Duodenal mucosa (tissue), 2 donors: Measurements from ENCODE around the gene SLC45A3.
"Not testable (repeated sequence)": the region's sequence is repeated elsewhere in the genome, so short reads cannot be mapped to it uniquely, and the experiment has no call there.

Experiments
- H3K27ac ChIP-seq: one replicate; pipeline ENCODE4 v1.7.0; 2013; ENCODE audit warnings: low read depth, low read length
- H3K27me3 ChIP-seq, 2 donors: one replicate each; pipeline ENCODE4 v1.7.0; 2013; ENCODE audit warnings: low read length in 2 of 2, control low read depth in 1 of 2; ENCODE audit not compliant: insufficient read depth in 2 of 2, control insufficient read depth in 1 of 2
- H3K36me3 ChIP-seq, 2 donors: one replicate each; pipeline ENCODE4 v1.7.0; 2013; ENCODE audit warnings: low read length in 2 of 2, control low read depth in 1 of 2; ENCODE audit not compliant: insufficient read depth in 2 of 2, control insufficient read depth in 1 of 2
- H3K4me1 ChIP-seq, 2 donors: one replicate each; pipeline ENCODE4 v1.7.0; 2013; ENCODE audit warnings: low read length in 2 of 2, control low read depth in 1 of 2; ENCODE audit not compliant: insufficient read depth in 2 of 2, control insufficient read depth in 1 of 2
- H3K4me3 ChIP-seq, 2 donors: one replicate each; pipeline ENCODE4 v1.7.0; 2013; ENCODE audit warnings: low read length in 2 of 2, low read depth in 1 of 2
- H3K9ac ChIP-seq, 2 donors: one replicate each; pipeline ENCODE4 v1.7.0; 2013; ENCODE audit warnings: low read length in 2 of 2, low read depth in 1 of 2
- H3K9me3 ChIP-seq, 2 donors: one replicate each; pipeline ENCODE4 v1.7.0; 2013; ENCODE audit warnings: low read length in 2 of 2, control low read depth in 1 of 2; ENCODE audit not compliant: control insufficient read depth in 1 of 2

The SLC45A3 gene, protein sequence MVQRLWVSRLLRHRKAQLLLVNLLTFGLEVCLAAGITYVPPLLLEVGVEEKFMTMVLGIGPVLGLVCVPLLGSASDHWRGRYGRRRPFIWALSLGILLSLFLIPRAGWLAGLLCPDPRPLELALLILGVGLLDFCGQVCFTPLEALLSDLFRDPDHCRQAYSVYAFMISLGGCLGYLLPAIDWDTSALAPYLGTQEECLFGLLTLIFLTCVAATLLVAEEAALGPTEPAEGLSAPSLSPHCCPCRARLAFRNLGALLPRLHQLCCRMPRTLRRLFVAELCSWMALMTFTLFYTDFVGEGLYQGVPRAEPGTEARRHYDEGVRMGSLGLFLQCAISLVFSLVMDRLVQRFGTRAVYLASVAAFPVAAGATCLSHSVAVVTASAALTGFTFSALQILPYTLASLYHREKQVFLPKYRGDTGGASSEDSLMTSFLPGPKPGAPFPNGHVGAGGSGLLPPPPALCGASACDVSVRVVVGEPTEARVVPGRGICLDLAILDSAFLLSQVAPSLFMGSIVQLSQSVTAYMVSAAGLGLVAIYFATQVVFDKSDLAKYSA

DNA sequence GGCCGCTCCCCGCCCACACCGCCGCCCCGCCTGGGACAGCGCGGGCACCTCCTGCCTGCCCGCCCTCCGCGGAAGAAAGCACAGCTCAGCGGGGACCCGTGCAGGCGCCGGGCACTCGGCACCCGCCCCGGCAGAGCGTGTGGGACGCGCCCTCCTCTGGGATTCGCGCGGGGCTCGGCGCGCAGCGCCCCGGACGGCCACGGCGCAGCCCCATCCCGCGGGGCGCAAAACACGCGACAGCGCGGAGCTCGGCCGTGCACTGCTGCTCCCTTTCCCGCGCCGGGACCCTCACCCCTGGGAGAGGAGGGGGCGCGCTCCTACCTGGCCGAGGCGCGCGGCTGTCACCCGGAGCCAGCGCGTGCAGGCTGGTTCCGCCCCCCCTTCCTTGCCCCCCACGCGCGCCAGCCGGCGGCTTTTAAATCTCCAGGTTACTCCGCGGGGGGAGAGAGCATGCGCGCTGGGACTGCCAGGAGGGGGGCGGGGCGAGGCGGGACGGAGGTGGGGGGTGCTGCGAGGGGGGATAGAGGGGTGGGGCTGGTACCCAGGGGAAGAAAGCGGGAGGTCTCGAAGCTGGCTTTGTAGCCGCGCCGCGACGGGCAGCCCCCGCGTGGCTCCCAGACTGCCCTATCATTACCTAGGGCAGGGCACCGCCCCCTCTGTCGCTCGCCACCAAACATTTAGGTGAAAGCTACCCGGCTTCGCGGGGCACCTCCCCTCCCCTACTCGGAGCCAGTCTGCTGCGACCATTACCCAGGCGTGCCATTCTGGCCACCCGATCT lies at the start of gene SLC45A3:
Gene SLC45A3, minus strand, starts transcription at position 437 of the 779 bp plus-strand sequence. CDS start 15,853 bp downstream, outside the sequence.
- Histone ChIP-seq H3K4me3 (peak within 1 kb of the TSS; percentile 67 to 80), H3K27ac (no peak within 1 kb of the TSS), H3K36me3 (no peaks in the 10 kb centered on the region), H3K9me3 (no peaks in the 10 kb centered on the region), H3K27me3 (no peaks in the 10 kb centered on the region), H3K4me1 (peaks cover 39 to 45% of the 10 kb centered on the region in 2 donors), H3K9ac (peak within 1 kb of the TSS; percentile 49 to 61)

DNA sequence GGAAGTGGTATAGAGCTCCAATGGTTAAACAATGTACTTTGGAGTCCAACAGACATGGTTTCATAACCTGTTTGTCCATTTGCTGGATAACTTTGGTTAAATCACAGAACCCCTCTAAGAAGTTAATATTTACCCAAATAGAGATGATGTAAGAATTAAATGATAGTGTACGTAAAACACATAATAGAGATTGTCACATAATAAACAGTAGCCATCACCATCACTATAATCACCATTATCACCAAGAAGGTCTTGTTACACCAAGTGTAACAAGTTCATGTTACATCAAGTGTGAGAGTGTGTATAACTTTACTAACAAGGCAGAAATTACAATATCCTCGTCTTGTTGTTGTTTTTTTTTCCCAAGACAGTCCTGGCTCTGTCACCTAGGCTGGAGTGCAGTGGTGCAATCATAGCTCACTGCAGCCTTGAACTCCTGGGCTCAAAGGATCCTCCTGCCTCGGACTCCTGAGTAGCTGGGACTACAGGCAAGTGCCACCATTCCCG lies 46.4 kb upstream of the SLC45A3 start:
- H3K9me3 ChIP-seq: no peaks in the 10 kb centered on the region
- no peak overlapping the region for H3K27ac ChIP-seq
- H3K36me3 ChIP-seq: peaks cover 2 to 22% of the 10 kb centered on the region in 2 donors
- H3K4me1 ChIP-seq: no peaks in the 10 kb centered on the region
- H3K9ac ChIP-seq: no peak overlapping the region
- H3K4me3 ChIP-seq: no peak overlapping the region
- no peaks in the 10 kb centered on the region for H3K27me3 ChIP-seq

DNA sequence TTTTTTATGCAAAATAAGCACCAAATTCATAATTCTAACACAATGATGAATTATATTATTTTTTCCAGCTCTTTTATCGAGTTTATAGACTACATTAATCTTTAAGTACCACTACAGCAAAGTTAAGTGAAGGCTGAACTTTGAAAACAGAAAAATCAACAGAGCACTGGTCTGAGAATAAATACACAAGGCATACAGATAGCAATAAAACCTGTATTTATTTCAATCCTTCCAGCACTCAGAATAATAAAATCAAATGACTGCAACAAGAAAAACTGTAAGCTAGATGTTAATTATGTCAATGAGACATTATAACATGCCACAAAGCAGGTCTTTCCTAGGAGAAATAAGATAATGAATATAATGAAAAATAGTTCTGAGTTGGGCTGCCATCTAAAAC lies 45.2 kb upstream of the SLC45A3 start:
- Histone ChIP-seq H3K9ac (no peak overlapping the region), H3K27me3 (no peaks in the 10 kb centered on the region), H3K36me3 (peaks cover 5 to 28% of the 10 kb centered on the region in 2 donors), H3K4me3 (no peak overlapping the region), H3K27ac (no peak overlapping the region), H3K9me3 (no peaks in the 10 kb centered on the region), H3K4me1 (no peaks in the 10 kb centered on the region)

DNA sequence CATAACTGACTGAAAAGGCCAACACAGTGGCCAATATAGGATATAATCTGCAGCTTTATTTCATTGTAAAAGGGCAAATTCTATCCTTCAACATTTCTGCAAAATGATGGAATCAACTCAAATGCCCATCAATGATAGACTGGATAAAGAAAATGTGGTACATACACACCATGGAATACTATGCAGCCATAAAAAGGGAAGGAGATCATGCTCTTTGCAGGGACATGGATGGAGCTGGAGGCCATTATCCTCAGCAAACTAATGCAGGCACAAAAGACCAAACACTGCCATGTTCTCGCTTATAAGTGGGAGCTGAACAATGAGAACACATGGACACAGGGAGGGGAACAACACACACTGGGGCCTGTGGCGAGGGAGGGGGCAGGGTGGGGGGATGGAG lies 40.4 kb upstream of the SLC45A3 start:
- peaks cover 25 to 43% of the 10 kb centered on the region in 2 donors for H3K36me3 ChIP-seq
- not testable (repeated sequence) for H3K9ac ChIP-seq, H3K9me3 ChIP-seq

DNA sequence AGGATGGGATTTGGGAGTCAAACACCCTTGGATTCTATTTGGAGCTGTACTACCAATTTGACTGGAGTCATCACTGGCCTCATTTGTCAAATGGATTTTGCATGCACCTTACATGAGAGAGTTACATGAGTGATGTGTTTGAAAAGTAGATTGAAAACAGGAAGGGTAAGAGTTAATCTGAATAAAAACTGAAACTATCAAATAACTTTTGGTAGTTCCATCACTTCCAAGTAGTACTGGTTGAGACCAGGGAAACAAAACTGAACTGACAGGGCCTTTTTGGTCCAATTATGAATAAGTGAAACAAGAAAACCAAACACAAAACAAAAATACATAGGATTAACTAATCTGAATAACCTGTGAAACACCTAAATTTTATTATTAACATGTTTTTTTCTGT lies 39.5 kb upstream of the SLC45A3 start:
- H3K27ac ChIP-seq: no peak overlapping the region
- peaks cover 3 to 11% of the 10 kb centered on the region in 2 donors for H3K4me1 ChIP-seq
- no peaks in the 10 kb centered on the region for H3K9me3 ChIP-seq
- H3K4me3 ChIP-seq: no peak overlapping the region
- no peaks in the 10 kb centered on the region for H3K27me3 ChIP-seq
- H3K9ac ChIP-seq: no peak overlapping the region
- peaks cover 34 to 46% of the 10 kb centered on the region in 2 donors for H3K36me3 ChIP-seq

More for the DNA sequence above, 40.4 kb upstream of the SLC45A3 start:
- H3K4me1 ChIP-seq: peaks cover 3 to 11% of the 10 kb centered on the region in 2 donors
- not testable (repeated sequence) for H3K4me3 ChIP-seq, H3K27ac ChIP-seq, H3K27me3 ChIP-seq

DNA sequence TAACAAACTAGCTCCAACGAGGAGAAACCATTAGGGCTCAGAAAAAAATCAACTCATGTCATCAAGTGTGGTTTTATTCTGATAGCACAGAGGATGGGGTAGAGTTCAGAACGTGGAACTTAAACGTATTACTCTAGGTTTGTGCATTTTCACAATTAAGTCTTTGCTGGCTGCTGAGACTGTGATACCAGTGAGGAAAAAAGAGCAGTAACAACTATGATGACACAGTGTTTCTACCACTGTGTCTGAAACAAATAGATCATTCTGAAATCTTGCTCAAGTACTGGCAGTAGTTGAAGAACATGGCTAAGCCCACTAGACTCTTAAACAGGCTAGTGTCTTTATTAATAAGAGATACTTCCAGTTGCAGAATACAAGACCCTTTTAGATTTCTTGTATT lies 38.7 kb upstream of the SLC45A3 start:
- H3K4me1 ChIP-seq: peaks cover 3 to 11% of the 10 kb centered on the region in 2 donors
- H3K9ac ChIP-seq: no peak overlapping the region
- no peak overlapping the region for H3K27ac ChIP-seq
- no peak overlapping the region for H3K4me3 ChIP-seq
- H3K9me3 ChIP-seq: no peaks in the 10 kb centered on the region
- H3K36me3 ChIP-seq: peaks cover 36 to 46% of the 10 kb centered on the region in 2 donors
- no peaks in the 10 kb centered on the region for H3K27me3 ChIP-seq

DNA sequence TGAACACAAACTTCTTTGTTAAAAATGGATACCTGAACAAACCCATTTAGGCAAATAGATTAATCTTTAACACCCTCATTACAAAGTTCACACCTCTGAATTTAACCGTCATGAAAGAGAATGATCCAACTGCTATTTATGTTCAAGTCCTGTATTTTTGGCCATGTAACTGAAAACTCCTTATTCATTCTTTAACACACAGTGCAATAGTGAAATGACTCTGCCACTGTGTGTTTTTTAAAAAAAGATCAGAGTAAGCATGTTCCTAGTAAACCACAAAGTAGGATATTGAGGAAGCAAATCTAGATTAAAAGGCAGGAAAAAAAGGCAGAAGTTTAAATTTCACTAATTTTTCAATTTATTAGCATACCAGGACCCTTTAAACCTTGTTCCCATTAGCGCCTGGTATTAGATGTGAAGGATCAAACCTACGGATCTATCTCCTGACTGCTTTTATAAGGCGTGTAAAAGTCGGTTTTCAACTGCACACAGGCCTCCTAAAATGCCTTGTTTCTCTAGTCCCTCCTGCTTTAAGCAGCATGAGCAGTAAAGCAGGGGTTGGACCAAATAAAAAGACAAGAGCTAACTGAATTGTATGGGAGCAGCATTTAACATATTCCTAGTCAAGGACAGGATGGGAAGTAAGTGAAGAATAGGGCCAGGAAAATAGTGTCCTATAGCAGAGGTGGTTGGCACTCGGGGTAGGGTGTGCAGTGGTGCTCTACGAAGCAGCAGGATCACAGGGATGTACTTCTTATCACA lies 36.2 kb upstream of the SLC45A3 start:
- Histone ChIP-seq H3K9me3 (no peaks in the 10 kb centered on the region), H3K4me3 (no peak overlapping the region), H3K36me3 (peaks cover 36 to 43% of the 10 kb centered on the region in 2 donors), H3K4me1 (peaks cover 3 to 11% of the 10 kb centered on the region in 2 donors), H3K9ac (no peak overlapping the region), H3K27me3 (no peaks in the 10 kb centered on the region), H3K27ac (no peak overlapping the region)

DNA sequence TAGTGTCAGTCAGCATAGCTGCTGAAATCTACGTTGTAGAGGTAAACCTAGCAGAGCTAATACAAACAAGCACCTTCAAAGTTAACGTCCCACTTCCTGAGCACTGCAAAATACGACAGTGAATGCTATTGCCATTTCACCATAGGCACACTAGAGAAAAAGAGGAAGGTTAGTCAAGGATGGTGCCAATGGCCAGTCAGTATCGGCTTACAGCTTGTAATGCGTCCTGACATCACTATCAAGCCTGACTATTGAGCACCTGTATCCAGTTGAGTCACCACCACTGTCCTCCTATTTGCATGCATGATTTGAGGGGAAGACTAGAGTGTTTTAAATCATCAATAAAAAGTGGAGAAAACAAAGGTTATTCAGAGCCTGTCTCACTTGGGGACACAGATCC lies 35.3 kb upstream of the SLC45A3 start:
- Histone ChIP-seq H3K27ac (no peak overlapping the region), H3K4me1 (peaks cover 3 to 11% of the 10 kb centered on the region in 2 donors)

DNA sequence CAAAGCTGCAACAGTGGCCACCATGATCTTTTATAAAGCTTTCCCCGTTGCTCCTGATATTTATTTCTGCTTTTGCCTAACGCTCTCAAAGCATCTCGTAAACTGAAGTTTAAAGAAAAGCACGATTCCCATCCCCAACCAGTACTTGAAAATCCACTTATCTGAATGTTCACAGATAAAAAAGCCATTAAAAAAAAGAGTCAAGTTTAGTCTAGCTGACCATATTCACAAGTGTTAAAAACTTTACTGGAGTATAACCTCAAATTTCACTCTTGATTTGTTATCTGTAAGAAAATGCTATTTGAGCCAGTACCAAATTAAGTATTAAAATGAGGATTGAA lies 34.6 kb upstream of the SLC45A3 start:
- H3K9ac ChIP-seq: no peak overlapping the region
- H3K27ac ChIP-seq: no peak overlapping the region
- H3K4me1 ChIP-seq: peaks cover 3 to 11% of the 10 kb centered on the region in 2 donors
- no peaks in the 10 kb centered on the region for H3K27me3 ChIP-seq
- no peak overlapping the region for H3K4me3 ChIP-seq
- H3K9me3 ChIP-seq: no peaks in the 10 kb centered on the region
- H3K36me3 ChIP-seq: peaks cover 26 to 32% of the 10 kb centered on the region in 2 donors

More for the DNA sequence above, 35.3 kb upstream of the SLC45A3 start:
- Histone ChIP-seq H3K27me3 (no peaks in the 10 kb centered on the region), H3K9me3 (no peaks in the 10 kb centered on the region), H3K36me3 (peaks cover 34 to 38% of the 10 kb centered on the region in 2 donors), H3K4me3 (no peak overlapping the region), H3K9ac (no peak overlapping the region)
